Calu3 (cell line): ENCODE data around the gene DDX39A. TPM values are rescaled to one million over a fixed set of nuclear protein-coding genes. Genes with fewer than 3 reads are reported as not detected.

Source experiments
- BruUV-seq: library from RNA; stranded (reverse); fragments of 400-500 nt; replicated peaks from 2 replicates; lab custom pipeline; 2021; lab: Mats Ljungman, UMichigan
- CTCF ChIA-PET: fragments of 300-600 bp; sonication (Branson Sonifier 250); formaldehyde crosslinking; loops from one replicate; lab custom pipeline; 2022; ENCODE audit warnings: antibody characterized with exemption; lab: Charles Lee
- DNase-seq: peaks from one replicate; pipeline ENCODE4 v3.0.0; 2022
- H3K27ac Mint-ChIP-seq: one replicate; pipeline ENCODE4 v1.8.0; 2022; ENCODE audit warnings: mixed read lengths; ENCODE audit not compliant: unreplicated experiment
- H3K27me3 Mint-ChIP-seq: one replicate; pipeline ENCODE4 v1.8.0; 2022; ENCODE audit warnings: mixed read lengths; ENCODE audit not compliant: unreplicated experiment
- H3K36me3 Mint-ChIP-seq: one replicate; pipeline ENCODE4 v1.8.0; 2022; ENCODE audit warnings: mild to moderate bottlenecking, moderate library complexity, mixed read lengths; ENCODE audit not compliant: insufficient read depth, unreplicated experiment
- H3K4me1 Mint-ChIP-seq: one replicate; pipeline ENCODE4 v1.8.0; 2022; ENCODE audit warnings: mild to moderate bottlenecking, low read depth, mixed read lengths; ENCODE audit not compliant: unreplicated experiment
- H3K4me3 Mint-ChIP-seq: one replicate; pipeline ENCODE4 v1.8.0; 2022; ENCODE audit warnings: mild to moderate bottlenecking, low read depth, moderate library complexity, mixed read lengths; ENCODE audit not compliant: unreplicated experiment
- H3K9me3 Mint-ChIP-seq: one replicate; pipeline ENCODE4 v1.8.0; 2022; ENCODE audit warnings: low read depth, mixed read lengths; ENCODE audit not compliant: unreplicated experiment
- CTCF ChIP-seq: fragments of 200-600 bp; IDR thresholded peaks from one replicate; pipeline ENCODE4 v1.8.0; 2022; ENCODE audit warnings: antibody characterized with exemption; ENCODE audit not compliant: unreplicated experiment
- intact Hi-C: fragments of 100-400 bp; cut with micrococcal nuclease; formaldehyde crosslinking; loops from one replicate; pipeline ENCODE4 v1.10.0; 2022; ENCODE audit not compliant: unreplicated experiment
- total RNA-seq: library from RNA; stranded (reverse); gene quantifications from 2 replicates; pipeline ENCODE4 v1.2.3, GENCODE V29; 2022

DDX39A gene
- total RNA-seq, 1 experiment from 2014 or later: 104 TPM

GRCh38 chr19:14370940-14371280 is 48.2 kb downstream of the DDX39A start:
- no TSS peak for BruUV-seq
- Mint-ChIP-seq H3K4me3 (no peak overlapping the region), H3K9me3 (no peaks in the 10 kb centered on the region), H3K27me3 (no peaks in the 10 kb centered on the region), H3K4me1 (no peaks in the 10 kb centered on the region), H3K27ac (no peak overlapping the region), H3K36me3 (peaks cover 5% of the 10 kb centered on the region)
- CTCF ChIA-PET: no interaction called here
- no peak for TF ChIP-seq CTCF
- intact Hi-C loops: no loop called here
- DNase-seq: no peak

DNA sequence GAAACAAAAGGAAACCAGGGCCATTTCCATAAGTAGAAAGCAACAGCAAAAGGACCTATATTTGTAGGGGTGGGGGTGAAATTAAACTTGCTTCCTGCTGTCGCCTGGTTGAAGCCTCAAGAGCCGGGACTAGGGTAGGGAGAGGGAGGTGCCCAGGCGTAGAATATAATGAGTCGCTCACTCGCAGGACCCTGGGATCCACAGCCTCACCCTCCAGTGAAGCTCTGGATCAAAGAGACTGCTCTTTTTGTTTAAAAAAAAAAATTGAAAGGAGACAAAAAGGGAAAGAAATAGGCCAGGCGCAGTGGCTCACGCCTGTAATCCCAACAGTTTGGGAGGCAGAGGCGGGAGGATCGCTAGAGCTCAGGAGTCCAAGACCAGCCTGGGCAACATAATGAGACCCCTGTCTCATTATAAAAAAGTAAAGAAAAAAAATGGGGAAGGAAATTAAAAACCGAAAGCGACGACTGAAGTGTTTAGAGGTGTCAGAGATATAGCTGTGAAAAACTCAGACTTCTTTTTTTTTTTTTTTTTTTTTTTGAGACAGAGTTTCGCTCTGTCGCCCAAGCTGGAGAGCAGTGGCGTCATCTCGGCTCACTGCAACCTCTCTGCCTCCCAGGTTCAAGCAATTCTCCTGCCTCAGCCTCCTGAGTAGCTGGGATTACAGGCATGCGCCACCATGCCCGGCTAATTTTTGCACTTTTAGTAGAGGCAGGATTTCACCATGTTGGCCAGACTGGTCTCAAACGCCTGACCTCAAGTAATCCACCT is 48.8 kb downstream of the DDX39A start:
- Mint-ChIP-seq H3K9me3 (no peaks in the 10 kb centered on the region), H3K27me3 (no peaks in the 10 kb centered on the region), H3K4me3 (no peak overlapping the region), H3K27ac (no peak overlapping the region), H3K4me1 (no peaks in the 10 kb centered on the region), H3K36me3 (peaks cover 5% of the 10 kb centered on the region)
- intact Hi-C loops: no loop called here
- CTCF ChIA-PET: no interaction called here
- no TSS peak for BruUV-seq
- TF ChIP-seq CTCF: no peak
- no peak for DNase-seq

DNA sequence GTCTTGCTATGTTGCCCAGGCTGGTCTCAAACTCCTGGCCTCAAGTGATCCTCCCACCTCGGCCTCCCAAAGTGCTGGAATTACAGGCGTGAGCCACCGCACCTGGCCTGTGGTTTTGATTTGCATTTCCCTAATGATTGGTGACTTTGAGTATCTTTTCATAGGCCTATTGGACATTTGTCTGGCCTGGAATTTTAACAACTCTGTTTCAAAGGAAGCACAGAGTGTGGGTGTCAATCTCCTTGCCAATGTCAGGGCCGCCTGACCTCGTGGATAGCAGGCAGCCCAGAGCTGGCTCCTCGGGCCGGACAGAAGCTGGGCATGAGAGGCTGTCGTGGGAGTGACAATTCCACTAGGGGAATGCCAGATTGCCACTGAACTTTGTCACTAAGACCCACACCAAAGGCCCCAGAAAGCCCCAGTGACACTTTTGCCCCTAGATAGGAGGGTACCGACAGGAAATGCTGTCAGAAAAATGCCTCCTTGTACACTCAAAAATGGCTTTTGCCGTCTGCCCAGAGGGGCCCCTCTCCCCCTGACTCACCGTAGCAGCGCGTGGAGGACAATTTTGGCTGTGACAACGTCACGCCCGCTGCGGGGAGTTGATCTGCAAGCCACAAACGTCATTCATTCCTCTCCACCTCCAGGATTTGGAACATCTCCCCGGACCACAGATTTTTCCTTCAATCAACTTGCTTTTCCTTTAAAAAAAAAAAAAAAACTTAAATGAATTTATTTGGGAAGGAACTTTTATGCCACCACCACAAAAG is 49.6 kb downstream of the DDX39A start:
- no TSS peak for BruUV-seq
- H3K27me3 Mint-ChIP-seq: no peaks in the 10 kb centered on the region
- H3K4me3 Mint-ChIP-seq: no peak overlapping the region
- no peak for DNase-seq
- H3K36me3 Mint-ChIP-seq: peaks cover 5% of the 10 kb centered on the region
- no peaks in the 10 kb centered on the region for H3K4me1 Mint-ChIP-seq
- no peak overlapping the region for H3K27ac Mint-ChIP-seq
- CTCF ChIA-PET: no interaction called here
- H3K9me3 Mint-ChIP-seq: no peaks in the 10 kb centered on the region
- no peak for TF ChIP-seq CTCF
- intact Hi-C loops: no loop called here

GRCh38 chr19:14368011-14368513 is 51.1 kb downstream of the DDX39A start:
- Mint-ChIP-seq H3K27ac (no peak overlapping the region), H3K27me3 (peaks cover 1% of the 10 kb centered on the region), H3K4me1 (no peaks in the 10 kb centered on the region), H3K9me3 (no peaks in the 10 kb centered on the region), H3K36me3 (peaks cover 11% of the 10 kb centered on the region), H3K4me3 (no peak overlapping the region)
- BruUV-seq: no TSS peak
- no peak for DNase-seq
- intact Hi-C loops: no loop called here
- CTCF ChIA-PET: no interaction called here
- no peak for TF ChIP-seq CTCF
